Memory B cell (primary cell): ENCODE data around the gene G6PC1.
"Not testable (repeated sequence)": the region's sequence is repeated elsewhere in the genome, so short reads cannot be mapped to it uniquely, and the experiment has no call there.

ENCODE experiments used
- ATAC-seq: fragments of 150-1000 bp; cut with Tn5 transposase; 2 replicates; pipeline ENCODE4 v1.10.0; 2021; ENCODE audit warnings: low read depth, mild to moderate bottlenecking, moderate library complexity
- DNase-seq, 2 donors: peaks; one replicate each; pipeline ENCODE4 v3.0.0; 2022; ENCODE audit warnings: low spot score in 2 of 2
- H3K27ac Mint-ChIP-seq: one replicate; pipeline ENCODE4 v1.8.0; 2022; ENCODE audit warnings: mild to moderate bottlenecking, moderate library complexity, mixed read lengths
- H3K27me3 Mint-ChIP-seq: one replicate; pipeline ENCODE4 v1.8.0; 2022; ENCODE audit warnings: mixed read lengths
- H3K36me3 Mint-ChIP-seq: one replicate; pipeline ENCODE4 v1.8.0; 2022; ENCODE audit warnings: mild to moderate bottlenecking, mixed read lengths
- H3K4me1 Mint-ChIP-seq: one replicate; pipeline ENCODE4 v1.8.0; 2022; ENCODE audit warnings: mixed read lengths
- H3K4me3 Mint-ChIP-seq: one replicate; pipeline ENCODE4 v1.8.0; 2022; ENCODE audit warnings: mild to moderate bottlenecking, moderate library complexity, mixed read lengths
- H3K9me3 Mint-ChIP-seq: one replicate; pipeline ENCODE4 v1.8.0; 2022; ENCODE audit warnings: mixed read lengths

G6PC1 gene

DNA sequence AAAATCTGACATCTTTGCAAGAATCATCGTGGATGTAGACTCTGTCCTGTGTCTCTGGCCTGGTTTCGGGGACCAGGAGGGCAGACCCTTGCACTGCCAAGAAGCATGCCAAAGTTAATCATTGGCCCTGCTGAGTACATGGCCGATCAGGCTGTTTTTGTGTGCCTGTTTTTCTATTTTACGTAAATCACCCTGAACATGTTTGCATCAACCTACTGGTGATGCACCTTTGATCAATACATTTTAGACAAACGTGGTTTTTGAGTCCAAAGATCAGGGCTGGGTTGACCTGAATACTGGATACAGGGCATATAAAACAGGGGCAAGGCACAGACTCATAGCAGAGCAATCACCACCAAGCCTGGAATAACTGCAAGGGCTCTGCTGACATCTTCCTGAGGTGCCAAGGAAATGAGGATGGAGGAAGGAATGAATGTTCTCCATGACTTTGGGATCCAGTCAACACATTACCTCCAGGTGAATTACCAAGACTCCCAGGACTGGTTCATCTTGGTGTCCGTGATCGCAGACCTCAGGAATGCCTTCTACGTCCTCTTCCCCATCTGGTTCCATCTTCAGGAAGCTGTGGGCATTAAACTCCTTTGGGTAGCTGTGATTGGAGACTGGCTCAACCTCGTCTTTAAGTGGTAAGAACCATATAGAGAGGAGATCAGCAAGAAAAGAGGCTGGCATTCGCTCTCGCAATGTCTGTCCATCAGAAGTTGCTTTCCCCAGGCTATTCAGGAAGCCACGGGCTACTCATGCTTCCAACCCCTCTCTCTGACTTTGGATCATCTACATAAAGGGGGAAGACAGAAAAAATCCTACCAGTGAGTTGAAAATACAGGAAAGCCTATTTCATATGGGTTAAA is at the start of gene G6PC1:
Gene G6PC1 (plus strand): TSS at position 340 of the 872 bp plus-strand sequence. CDS start 78 bp downstream, at position 418.
- H3K36me3 Mint-ChIP-seq, result no peaks in the 10 kb centered on the region
- no peaks in the 10 kb centered on the region for H3K9me3 Mint-ChIP-seq
- H3K27me3 Mint-ChIP-seq, result peaks cover 4% of the 10 kb centered on the region
- no peak within 1 kb of the TSS for H3K4me3 Mint-ChIP-seq
- ATAC-seq, result no peak
- no peak for DNase-seq
- no peaks in the 10 kb centered on the region for H3K4me1 Mint-ChIP-seq
- no peak within 1 kb of the TSS for H3K27ac Mint-ChIP-seq

DNA sequence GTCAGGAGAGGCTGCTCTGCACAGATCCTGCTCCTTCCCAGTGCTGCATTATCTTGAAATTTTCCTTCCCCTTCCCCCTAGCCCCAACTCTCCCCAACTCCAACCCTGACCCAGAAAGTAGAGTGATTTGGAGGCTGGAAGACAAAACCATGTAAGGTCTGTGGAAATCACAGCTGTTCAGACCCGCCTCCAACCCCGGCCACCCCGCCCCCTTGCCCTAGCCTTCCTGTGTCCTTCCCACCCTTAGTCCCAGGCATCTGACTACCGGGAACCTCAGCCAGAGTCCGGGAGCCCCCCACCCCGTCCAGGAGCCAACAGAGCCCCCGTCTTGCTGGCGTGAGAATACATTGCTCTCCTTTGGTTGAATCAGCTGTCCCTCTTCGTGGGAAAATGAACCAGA is 49.6 kb upstream of the G6PC1 start, which contains the start of gene AOC3:
Gene AOC3 (plus strand): TSS at position 246 of the 400 bp plus-strand sequence. CDS start 145 bp downstream, at position 391.
- no peaks in the 10 kb centered on the region for H3K4me1 Mint-ChIP-seq
- peaks cover 2% of the 10 kb centered on the region for H3K27me3 Mint-ChIP-seq
- H3K9me3 Mint-ChIP-seq, result no peaks in the 10 kb centered on the region
- no peaks in the 10 kb centered on the region for H3K36me3 Mint-ChIP-seq
- ATAC-seq (no peak), DNase-seq (no peak)
- H3K27ac Mint-ChIP-seq, result no peak within 1 kb of the TSS
- no peak within 1 kb of the TSS for H3K4me3 Mint-ChIP-seq

DNA sequence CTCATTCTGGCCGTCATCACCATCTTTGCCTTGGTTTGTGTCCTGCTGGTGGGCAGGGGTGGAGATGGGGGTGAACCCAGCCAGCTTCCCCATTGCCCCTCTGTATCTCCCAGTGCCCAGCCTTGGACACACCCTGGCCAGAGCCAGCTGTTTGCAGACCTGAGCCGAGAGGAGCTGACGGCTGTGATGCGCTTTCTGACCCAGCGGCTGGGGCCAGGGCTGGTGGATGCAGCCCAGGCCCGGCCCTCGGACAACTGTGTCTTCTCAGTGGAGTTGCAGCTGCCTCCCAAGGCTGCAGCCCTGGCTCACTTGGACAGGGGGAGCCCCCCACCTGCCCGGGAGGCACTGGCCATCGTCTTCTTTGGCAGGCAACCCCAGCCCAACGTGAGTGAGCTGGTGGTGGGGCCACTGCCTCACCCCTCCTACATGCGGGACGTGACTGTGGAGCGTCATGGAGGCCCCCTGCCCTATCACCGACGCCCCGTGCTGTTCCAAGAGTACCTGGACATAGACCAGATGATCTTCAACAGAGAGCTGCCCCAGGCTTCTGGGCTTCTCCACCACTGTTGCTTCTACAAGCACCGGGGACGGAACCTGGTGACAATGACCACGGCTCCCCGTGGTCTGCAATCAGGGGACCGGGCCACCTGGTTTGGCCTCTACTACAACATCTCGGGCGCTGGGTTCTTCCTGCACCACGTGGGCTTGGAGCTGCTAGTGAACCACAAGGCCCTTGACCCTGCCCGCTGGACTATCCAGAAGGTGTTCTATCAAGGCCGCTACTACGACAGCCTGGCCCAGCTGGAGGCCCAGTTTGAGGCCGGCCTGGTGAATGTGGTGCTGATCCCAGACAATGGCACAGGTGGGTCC is 49.0 kb upstream of the G6PC1 start:
- not testable (repeated sequence) for H3K4me1 Mint-ChIP-seq, H3K9me3 Mint-ChIP-seq, H3K36me3 Mint-ChIP-seq, H3K27ac Mint-ChIP-seq, DNase-seq, ATAC-seq, H3K4me3 Mint-ChIP-seq, H3K27me3 Mint-ChIP-seq

DNA sequence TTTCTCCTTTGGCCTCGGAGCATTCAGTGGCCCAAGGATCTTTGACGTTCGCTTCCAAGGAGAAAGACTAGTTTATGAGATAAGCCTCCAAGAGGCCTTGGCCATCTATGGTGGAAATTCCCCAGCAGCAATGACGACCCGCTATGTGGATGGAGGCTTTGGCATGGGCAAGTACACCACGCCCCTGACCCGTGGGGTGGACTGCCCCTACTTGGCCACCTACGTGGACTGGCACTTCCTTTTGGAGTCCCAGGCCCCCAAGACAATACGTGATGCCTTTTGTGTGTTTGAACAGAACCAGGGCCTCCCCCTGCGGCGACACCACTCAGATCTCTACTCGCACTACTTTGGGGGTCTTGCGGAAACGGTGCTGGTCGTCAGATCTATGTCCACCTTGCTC is 48.2 kb upstream of the G6PC1 start:
- DNase-seq (no peak), ATAC-seq (no peak)
- Mint-ChIP-seq H3K36me3 (no peaks in the 10 kb centered on the region), H3K27me3 (peaks cover 4% of the 10 kb centered on the region), H3K27ac (no peak overlapping the region), H3K4me1 (no peaks in the 10 kb centered on the region), H3K9me3 (no peaks in the 10 kb centered on the region), H3K4me3 (no peak overlapping the region)

DNA sequence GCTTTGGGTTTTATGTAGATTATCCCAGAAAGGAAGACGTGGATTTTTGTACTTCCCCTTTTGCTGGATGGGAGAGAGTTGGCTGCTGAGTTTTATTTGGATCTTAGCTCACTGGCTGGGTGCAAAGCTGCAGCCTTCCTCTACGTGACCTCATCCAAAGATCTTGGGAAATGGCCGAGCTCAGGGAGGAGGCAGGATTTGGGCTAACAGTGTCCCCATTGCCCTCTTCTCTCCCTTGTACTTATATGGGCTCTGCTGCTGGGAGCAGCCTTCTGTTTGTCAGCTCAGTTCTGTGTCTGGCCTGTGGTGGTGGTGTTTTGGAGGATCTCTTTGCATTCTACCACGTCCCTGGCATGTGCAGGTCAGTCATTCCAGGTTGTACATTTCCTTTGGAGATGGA is 47.6 kb upstream of the G6PC1 start:
- Mint-ChIP-seq H3K27me3 (peaks cover 4% of the 10 kb centered on the region), H3K9me3 (no peaks in the 10 kb centered on the region), H3K4me1 (no peaks in the 10 kb centered on the region), H3K4me3 (no peak overlapping the region), H3K36me3 (no peaks in the 10 kb centered on the region), H3K27ac (no peak overlapping the region)
- DNase-seq (no peak), ATAC-seq (no peak)

DNA sequence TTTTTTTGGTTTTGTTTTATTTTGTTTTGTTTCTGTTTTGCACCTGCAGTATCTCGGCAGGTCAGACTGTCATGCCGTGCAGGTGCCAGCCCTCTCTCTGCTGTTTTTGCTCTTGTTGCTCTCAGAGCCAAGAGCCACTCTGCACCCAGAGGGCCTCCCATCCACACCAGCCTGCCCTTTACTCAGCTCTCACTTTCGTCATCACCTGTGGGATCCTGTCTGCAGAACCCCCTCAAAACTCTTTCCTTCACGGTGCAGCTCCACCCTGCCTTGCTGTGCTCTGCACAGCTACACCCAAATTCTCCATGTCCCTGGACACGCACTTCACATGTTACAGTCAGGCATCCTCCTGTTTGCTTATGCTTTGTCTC is 47.0 kb upstream of the G6PC1 start:
- Mint-ChIP-seq H3K27me3 (peaks cover 5% of the 10 kb centered on the region), H3K27ac (no peak overlapping the region), H3K36me3 (no peaks in the 10 kb centered on the region), H3K4me1 (no peaks in the 10 kb centered on the region), H3K4me3 (no peak overlapping the region), H3K9me3 (no peaks in the 10 kb centered on the region)
- DNase-seq (no peak), ATAC-seq (no peak)

DNA sequence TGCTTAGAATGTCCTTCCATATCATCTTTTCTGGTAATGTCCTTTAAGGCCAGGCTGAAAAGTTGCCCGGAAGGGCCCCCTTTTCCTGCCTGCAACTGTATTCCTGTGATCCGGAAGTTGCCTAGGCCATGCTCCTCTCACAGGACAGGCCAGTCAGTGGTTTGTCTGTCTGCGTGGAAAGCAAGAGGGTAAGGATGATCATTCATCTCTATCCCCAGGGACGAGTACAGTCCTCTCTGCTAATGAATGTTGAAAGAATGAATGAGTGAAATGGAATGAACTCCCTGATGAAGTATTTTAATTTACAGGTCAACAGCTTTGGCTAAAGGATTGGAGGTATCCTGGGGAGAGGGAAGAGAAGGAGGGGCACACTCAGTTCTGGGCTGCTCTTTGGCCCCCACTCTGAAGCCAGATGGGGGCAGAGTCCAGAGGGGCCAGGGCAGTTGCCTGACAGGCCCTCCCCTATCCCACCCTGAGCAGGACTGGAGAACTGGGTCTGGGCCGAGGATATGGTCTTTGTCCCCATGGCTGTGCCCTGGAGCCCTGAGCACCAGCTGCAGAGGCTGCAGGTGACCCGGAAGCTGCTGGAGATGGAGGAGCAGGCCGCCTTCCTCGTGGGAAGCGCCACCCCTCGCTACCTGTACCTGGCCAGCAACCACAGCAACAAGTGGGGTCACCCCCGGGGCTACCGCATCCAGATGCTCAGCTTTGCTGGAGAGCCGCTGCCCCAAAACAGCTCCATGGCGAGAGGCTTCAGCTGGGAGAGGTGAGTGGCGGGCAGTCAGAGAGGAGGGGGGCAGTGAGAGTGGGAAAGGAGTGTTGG is 46.4 kb upstream of the G6PC1 start:
- no peaks in the 10 kb centered on the region for H3K9me3 Mint-ChIP-seq
- no peaks in the 10 kb centered on the region for H3K36me3 Mint-ChIP-seq
- H3K4me3 Mint-ChIP-seq, result no peak overlapping the region
- DNase-seq, result no peak
- peaks cover 5% of the 10 kb centered on the region for H3K27me3 Mint-ChIP-seq
- no peaks in the 10 kb centered on the region for H3K4me1 Mint-ChIP-seq
- no peak overlapping the region for H3K27ac Mint-ChIP-seq
- ATAC-seq, result no peak

DNA sequence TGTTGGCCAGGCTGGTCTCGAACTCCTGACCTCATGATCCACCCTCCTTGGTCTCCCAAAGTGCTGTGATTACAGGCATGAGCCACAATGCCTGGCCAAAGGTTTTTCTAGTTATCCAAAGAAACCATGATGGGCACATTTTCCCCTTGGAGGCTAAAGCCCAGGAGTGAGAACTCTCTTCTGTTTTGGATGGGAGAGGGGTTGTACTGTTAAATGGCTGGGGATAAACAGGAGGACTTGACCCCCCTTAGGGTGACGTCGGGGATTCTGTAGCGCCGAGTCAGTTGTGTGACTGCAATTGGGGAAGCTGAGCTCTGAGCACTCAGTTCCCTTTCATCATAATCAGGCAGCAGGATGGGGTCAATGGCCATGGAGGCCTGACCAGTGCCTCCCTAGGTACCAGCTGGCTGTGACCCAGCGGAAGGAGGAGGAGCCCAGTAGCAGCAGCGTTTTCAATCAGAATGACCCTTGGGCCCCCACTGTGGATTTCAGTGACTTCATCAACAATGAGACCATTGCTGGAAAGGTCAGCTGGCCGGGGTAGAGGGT is 45.5 kb upstream of the G6PC1 start:
- H3K27ac Mint-ChIP-seq, result no peak overlapping the region
- DNase-seq, result no peak
- H3K9me3 Mint-ChIP-seq, result no peaks in the 10 kb centered on the region
- peaks cover 5% of the 10 kb centered on the region for H3K27me3 Mint-ChIP-seq
- H3K4me3 Mint-ChIP-seq, result no peak overlapping the region
- no peaks in the 10 kb centered on the region for H3K36me3 Mint-ChIP-seq
- no peaks in the 10 kb centered on the region for H3K4me1 Mint-ChIP-seq
- no peak for ATAC-seq

DNA sequence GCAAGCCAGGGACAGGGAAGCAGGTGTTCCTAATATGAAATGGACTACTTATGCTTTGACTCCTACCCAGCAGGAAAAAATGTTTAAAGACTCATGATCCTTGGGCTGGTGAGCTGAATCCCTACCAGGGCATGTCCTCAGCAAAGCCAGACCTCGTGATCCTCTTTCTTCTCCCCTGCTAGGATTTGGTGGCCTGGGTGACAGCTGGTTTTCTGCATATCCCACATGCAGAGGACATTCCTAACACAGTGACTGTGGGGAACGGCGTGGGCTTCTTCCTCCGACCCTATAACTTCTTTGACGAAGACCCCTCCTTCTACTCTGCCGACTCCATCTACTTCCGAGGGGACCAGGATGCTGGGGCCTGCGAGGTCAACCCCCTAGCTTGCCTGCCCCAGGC is 44.5 kb upstream of the G6PC1 start:
- not testable (repeated sequence) for H3K4me1 Mint-ChIP-seq, ATAC-seq, H3K27me3 Mint-ChIP-seq, DNase-seq, H3K27ac Mint-ChIP-seq, H3K9me3 Mint-ChIP-seq, H3K36me3 Mint-ChIP-seq, H3K4me3 Mint-ChIP-seq

DNA sequence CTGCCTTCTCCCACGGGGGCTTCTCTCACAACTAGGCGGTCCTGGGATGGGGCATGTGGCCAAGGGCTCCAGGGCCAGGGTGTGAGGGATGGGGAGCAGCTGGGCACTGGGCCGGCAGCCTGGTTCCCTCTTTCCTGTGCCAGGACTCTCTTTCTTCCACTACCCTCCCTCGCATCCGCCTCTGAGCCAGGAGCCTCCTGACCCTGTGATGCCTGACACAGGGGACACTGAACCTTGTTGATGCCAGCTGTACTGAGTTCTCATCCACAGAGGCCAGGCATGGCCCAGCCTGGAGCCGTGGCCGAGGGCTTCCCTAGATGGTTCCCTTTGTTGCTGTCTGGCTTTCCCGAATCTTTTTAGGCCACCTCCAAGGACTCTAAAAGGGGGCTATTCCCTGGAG is 44.1 kb upstream of the G6PC1 start:
- not testable (repeated sequence) for H3K27ac Mint-ChIP-seq, H3K4me3 Mint-ChIP-seq, H3K4me1 Mint-ChIP-seq, H3K9me3 Mint-ChIP-seq, DNase-seq, H3K27me3 Mint-ChIP-seq, H3K36me3 Mint-ChIP-seq, ATAC-seq

DNA sequence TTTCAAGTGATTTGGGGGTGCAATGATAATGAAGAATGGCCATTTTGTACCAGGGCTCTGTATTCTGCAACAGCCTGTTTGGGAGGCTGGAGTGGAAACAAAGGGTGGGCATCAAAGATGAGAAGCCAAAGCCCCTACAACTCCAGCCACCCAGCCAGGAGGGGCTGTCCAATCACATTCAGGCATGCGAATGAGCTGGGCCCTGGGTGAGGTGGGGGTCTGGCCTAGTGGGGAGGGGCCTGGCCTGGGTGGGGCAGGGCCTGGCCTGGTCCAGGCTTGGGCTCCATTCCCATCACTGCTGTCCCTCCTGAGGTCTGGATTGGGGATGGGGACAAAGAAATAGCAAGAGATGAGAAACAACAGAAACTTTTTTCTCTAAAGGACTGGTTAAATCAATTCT is 43.2 kb upstream of the G6PC1 start:
- Mint-ChIP-seq H3K27me3 (peaks cover 7% of the 10 kb centered on the region), H3K4me1 (no peaks in the 10 kb centered on the region), H3K27ac (no peak overlapping the region), H3K36me3 (no peaks in the 10 kb centered on the region), H3K9me3 (no peaks in the 10 kb centered on the region), H3K4me3 (no peak overlapping the region)
- ATAC-seq, result no peak
- no peak for DNase-seq

DNA sequence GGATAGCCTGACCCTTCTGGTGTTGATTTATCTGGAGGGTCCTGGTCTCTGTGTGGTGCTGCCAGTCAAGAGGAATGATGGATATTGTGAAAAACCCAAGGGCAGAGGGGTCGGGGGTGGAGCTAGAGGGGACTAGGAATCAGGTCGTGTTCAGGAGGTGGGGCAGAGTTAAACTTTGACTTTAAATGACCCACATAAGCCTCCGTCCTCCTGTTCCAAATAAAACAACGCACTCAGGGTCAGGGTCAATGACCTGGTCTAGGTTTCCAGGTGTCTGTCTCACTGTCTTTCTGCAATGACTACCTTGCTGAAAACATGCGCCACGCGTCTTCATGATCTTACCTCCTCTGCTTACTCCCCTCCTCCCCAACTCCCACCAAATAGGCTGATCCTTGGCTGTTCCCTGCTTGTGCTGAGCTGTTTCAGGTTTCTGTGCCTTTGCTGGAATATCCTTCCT is 34.9 kb upstream of the G6PC1 start:
- Mint-ChIP-seq H3K27me3 (peaks cover 15% of the 10 kb centered on the region), H3K36me3 (peaks cover 5% of the 10 kb centered on the region), H3K9me3 (peaks cover 4% of the 10 kb centered on the region), H3K4me3 (no peak overlapping the region), H3K27ac (no peak overlapping the region), H3K4me1 (no peaks in the 10 kb centered on the region)
- DNase-seq (no peak), ATAC-seq (no peak)

DNA sequence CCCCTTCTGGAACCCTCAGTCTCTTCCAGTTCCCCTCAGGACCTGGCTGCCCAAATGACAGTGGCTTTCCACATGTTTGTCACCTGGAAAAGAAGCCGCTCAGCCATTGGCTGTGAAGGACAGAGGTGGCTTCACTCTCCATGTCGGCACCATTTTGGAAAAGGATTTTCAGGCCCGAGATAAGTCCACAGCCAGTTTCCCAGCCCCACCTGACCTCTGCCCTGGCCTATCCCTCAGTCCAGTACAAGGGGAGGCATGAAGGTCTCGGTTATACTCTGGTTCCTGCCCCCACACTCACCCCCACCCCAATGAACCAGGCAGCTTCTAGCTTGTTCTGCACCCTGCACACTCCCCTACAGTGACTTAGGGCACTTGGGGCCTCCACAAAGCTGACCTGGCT is 34.4 kb upstream of the G6PC1 start:
- Mint-ChIP-seq H3K27ac (no peak overlapping the region), H3K27me3 (peaks cover 13% of the 10 kb centered on the region), H3K9me3 (peaks cover 4% of the 10 kb centered on the region), H3K4me1 (no peaks in the 10 kb centered on the region), H3K36me3 (peaks cover 5% of the 10 kb centered on the region), H3K4me3 (no peak overlapping the region)
- DNase-seq, result no peak
- no peak for ATAC-seq
